H9 (cell line): Measurements from ENCODE around the gene TRAIP. TPM values are rescaled to one million over a fixed set of nuclear protein-coding genes. Genes with fewer than 3 reads are reported as not detected.
A peak's percentile ranks its signal among the peaks of the same experiment; 100 is the strongest.

Experiments
- DNase-seq: peaks from one replicate; pipeline ENCODE4 v3.0.0-alpha.2; 2017
- H2AFZ ChIP-seq: one replicate; pipeline ENCODE4 v1.6.1; 2013; ENCODE audit warnings: mild to moderate bottlenecking, low read length, control low read depth, moderate library complexity
- H2AK5ac ChIP-seq: 2 replicates; pipeline ENCODE4 v1.6.1; 2013; ENCODE audit warnings: low read length, control low read depth, mixed read lengths; ENCODE audit not compliant: insufficient read length
- H2BK120ac ChIP-seq: one replicate; pipeline ENCODE4 v1.6.1; 2013; ENCODE audit warnings: low read depth, mild to moderate bottlenecking, low read length, control low read depth, inconsistent platforms; ENCODE audit not compliant: poor library complexity, severe bottlenecking
- H2BK12ac ChIP-seq: 2 replicates; pipeline ENCODE4 v1.6.1; 2013; ENCODE audit warnings: low read length, control low read depth, mixed read lengths, low read depth; ENCODE audit not compliant: insufficient read length
- H2BK15ac ChIP-seq: 2 replicates; pipeline ENCODE4 v1.6.1; 2013; ENCODE audit warnings: low read depth, low read length, control low read depth
- H2BK20ac ChIP-seq: one replicate; pipeline ENCODE4 v1.6.1; 2013; ENCODE audit warnings: low read depth, mild to moderate bottlenecking, low read length, control low read depth, inconsistent platforms; ENCODE audit not compliant: poor library complexity, severe bottlenecking
- H2BK5ac ChIP-seq: 2 replicates; pipeline ENCODE4 v1.6.1; 2013; ENCODE audit warnings: low read length, control low read depth, mixed read lengths; ENCODE audit not compliant: insufficient read length
- H3K14ac ChIP-seq: 2 replicates; pipeline ENCODE4 v1.6.1; 2013; ENCODE audit warnings: low read length, control low read depth; ENCODE audit not compliant: insufficient read depth
- H3K18ac ChIP-seq: 2 replicates; pipeline ENCODE4 v1.6.1; 2013; ENCODE audit warnings: low read depth, mild to moderate bottlenecking, mixed read lengths, low read length, control low read depth; ENCODE audit not compliant: insufficient read length
- H3K23ac ChIP-seq: 2 replicates; pipeline ENCODE4 v1.6.1; 2013; ENCODE audit warnings: low read length, control low read depth, mixed read lengths, low read depth; ENCODE audit not compliant: insufficient read length
- H3K23me2 ChIP-seq: 2 replicates; pipeline ENCODE4 v1.6.1; 2013; ENCODE audit warnings: low read depth, mild to moderate bottlenecking, mixed read lengths, low read length, control low read depth; ENCODE audit not compliant: insufficient read length, poor library complexity, severe bottlenecking
- H3K27ac ChIP-seq: 2 replicates; pipeline ENCODE4 v1.5.1; 2013; ENCODE audit warnings: low read length, control low read depth, mixed read lengths, low read depth; ENCODE audit not compliant: insufficient read length
- H3K27me3 ChIP-seq: 2 replicates; pipeline ENCODE4 v1.6.1; 2013; ENCODE audit warnings: low read length, control low read depth, inconsistent platforms; ENCODE audit not compliant: insufficient read depth
- H3K4ac ChIP-seq: 2 replicates; pipeline ENCODE4 v1.6.1; 2013; ENCODE audit warnings: low read depth, mild to moderate bottlenecking, control low read depth, inconsistent platforms, low read length, moderate library complexity
- H3K4me1 ChIP-seq: 2 replicates; pipeline ENCODE4 v1.6.1; 2013; ENCODE audit warnings: low read length, control low read depth, inconsistent platforms; ENCODE audit not compliant: insufficient read depth
- H3K4me2 ChIP-seq: 2 replicates; pipeline ENCODE4 v1.6.1; 2013; ENCODE audit warnings: low read length, control low read depth, mixed read lengths; ENCODE audit not compliant: insufficient read length, insufficient read depth
- H3K56ac ChIP-seq: 2 replicates; pipeline ENCODE4 v1.6.1; 2013; ENCODE audit warnings: low read depth, mild to moderate bottlenecking, mixed read lengths, low read length, control low read depth; ENCODE audit not compliant: insufficient read length
- H3K79me1 ChIP-seq: 2 replicates; pipeline ENCODE4 v1.6.1; 2013; ENCODE audit warnings: low read depth, mild to moderate bottlenecking, moderate library complexity, low read length, control low read depth, inconsistent platforms; ENCODE audit not compliant: insufficient read depth, poor library complexity, severe bottlenecking
- H3K79me2 ChIP-seq: 2 replicates; pipeline ENCODE4 v1.6.1; 2013; ENCODE audit warnings: low read length, control low read depth, inconsistent platforms; ENCODE audit not compliant: insufficient read depth
- H3K9ac ChIP-seq: 2 replicates; pipeline ENCODE4 v1.6.1; 2013; ENCODE audit warnings: low read length, control low read depth, mixed read lengths; ENCODE audit not compliant: insufficient read length; ENCODE audit errors: extremely low read depth
- H3K9me3 ChIP-seq: one replicate; pipeline ENCODE4 v1.6.1; 2013; ENCODE audit warnings: low read depth, low read length, inconsistent platforms; ENCODE audit not compliant: control insufficient read depth
- H3T11ph ChIP-seq: one replicate; pipeline ENCODE4 v1.6.1; 2013; ENCODE audit warnings: mild to moderate bottlenecking, low read length, control low read depth, inconsistent platforms
- H4K20me1 ChIP-seq: one replicate; pipeline ENCODE4 v1.6.1; 2013; ENCODE audit not compliant: control insufficient read depth, insufficient read length, insufficient read depth
- H4K5ac ChIP-seq: 2 replicates; pipeline ENCODE4 v1.6.1; 2013; ENCODE audit warnings: low read depth, mild to moderate bottlenecking, mixed read lengths, low read length, control low read depth; ENCODE audit not compliant: insufficient read length
- H4K8ac ChIP-seq: replicated peaks from 2 replicates; pipeline ENCODE4 v1.6.1; 2013; ENCODE audit warnings: low read length, control low read depth, mixed read lengths, low read depth; ENCODE audit not compliant: insufficient read length
- H4K91ac ChIP-seq: 2 replicates; pipeline ENCODE4 v1.6.1; 2013; ENCODE audit warnings: low read depth, mild to moderate bottlenecking, moderate library complexity, mixed read lengths, low read length, control low read depth; ENCODE audit not compliant: insufficient read length
- H3K27ac Mint-ChIP-seq, 3 experiments: 2 replicates in 2 of 3; 3 replicates in 1 of 3; pipeline ENCODE4 v1.8.0; 2020 to 2021; ENCODE audit warnings: mixed read lengths in 3 of 3, mild to moderate bottlenecking in 1 of 3, moderate library complexity in 1 of 3
- H3K27me3 Mint-ChIP-seq: 2 replicates; pipeline ENCODE4 v1.8.0; 2021; ENCODE audit warnings: low read depth, mild to moderate bottlenecking, moderate library complexity, mixed read lengths
- H3K36me3 Mint-ChIP-seq, 3 experiments: 2 replicates in 2 of 3; 3 replicates in 1 of 3; pipeline ENCODE4 v1.8.0; 2020 to 2021; ENCODE audit warnings: low read depth in 3 of 3, mixed read lengths in 3 of 3; ENCODE audit not compliant: insufficient read depth in 1 of 3
- H3K4me1 Mint-ChIP-seq, 2 experiments: 2 replicates each; pipeline ENCODE4 v1.8.0; 2020; ENCODE audit warnings: mixed read lengths in 2 of 2
- H3K4me3 Mint-ChIP-seq, 2 experiments: 2 replicates in 1 of 2; 3 replicates in 1 of 2; pipeline ENCODE4 v1.8.0; 2020 to 2021; ENCODE audit warnings: mild to moderate bottlenecking in 2 of 2, mixed read lengths in 2 of 2, moderate library complexity in 1 of 2
- H3K9me3 Mint-ChIP-seq, 2 experiments: 2 replicates in 1 of 2; 3 replicates in 1 of 2; pipeline ENCODE4 v1.8.0; 2020; ENCODE audit warnings: mild to moderate bottlenecking in 2 of 2, mixed read lengths in 2 of 2, moderate library complexity in 1 of 2
- WGBS: extraction: QIAGEN DNeasy Blood & Tissue Kit; methylation state at CpG from one replicate; pipeline ENCODE4 v1.1.7; 2013; ENCODE audit warnings: missing lambda C conversion rate, low lambda C conversion rate, mixed read lengths; ENCODE audit not compliant: insufficient read length; ENCODE audit errors: extremely low coverage; 5-methylcytosine and 5-hydroxymethylcytosine counted together
- total RNA-seq: library from RNA; stranded (reverse); gene quantifications from 2 replicates; pipeline ENCODE4 v1.2.1, GENCODE V29; 2021
- TF ChIP-seq, protein P1 (sequence below): fragments of 200-600 bp; sonication (generic); conservative IDR thresholded peaks from 3 replicates; pipeline ENCODE4 v1.8.0; 2021; ENCODE audit warnings: antibody characterized with exemption, mild to moderate bottlenecking

The TRAIP gene
- total RNA-seq, 1 experiment from 2014 or later, result 36.7 TPM

- no peaks in the 10 kb centered on the region; the same call in 1 of the 2 replicates for H3K27me3 Mint-ChIP-seq
- H3T11ph ChIP-seq, result no peak within 1 kb of the TSS
- H3K4me3 Mint-ChIP-seq, result peak within 1 kb of the TSS; percentile 57 to 71
- H3K79me2 ChIP-seq, result no peaks in the 10 kb centered on the region
- H3K14ac ChIP-seq, result peak within 1 kb of the TSS; percentile 17; the same call in 1 of the 2 replicates
- TF ChIP-seq, protein P1, sequence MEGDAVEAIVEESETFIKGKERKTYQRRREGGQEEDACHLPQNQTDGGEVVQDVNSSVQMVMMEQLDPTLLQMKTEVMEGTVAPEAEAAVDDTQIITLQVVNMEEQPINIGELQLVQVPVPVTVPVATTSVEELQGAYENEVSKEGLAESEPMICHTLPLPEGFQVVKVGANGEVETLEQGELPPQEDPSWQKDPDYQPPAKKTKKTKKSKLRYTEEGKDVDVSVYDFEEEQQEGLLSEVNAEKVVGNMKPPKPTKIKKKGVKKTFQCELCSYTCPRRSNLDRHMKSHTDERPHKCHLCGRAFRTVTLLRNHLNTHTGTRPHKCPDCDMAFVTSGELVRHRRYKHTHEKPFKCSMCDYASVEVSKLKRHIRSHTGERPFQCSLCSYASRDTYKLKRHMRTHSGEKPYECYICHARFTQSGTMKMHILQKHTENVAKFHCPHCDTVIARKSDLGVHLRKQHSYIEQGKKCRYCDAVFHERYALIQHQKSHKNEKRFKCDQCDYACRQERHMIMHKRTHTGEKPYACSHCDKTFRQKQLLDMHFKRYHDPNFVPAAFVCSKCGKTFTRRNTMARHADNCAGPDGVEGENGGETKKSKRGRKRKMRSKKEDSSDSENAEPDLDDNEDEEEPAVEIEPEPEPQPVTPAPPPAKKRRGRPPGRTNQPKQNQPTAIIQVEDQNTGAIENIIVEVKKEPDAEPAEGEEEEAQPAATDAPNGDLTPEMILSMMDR, result peak; percentile 12; the same call in 1 of the 3 replicates
- H2AK5ac ChIP-seq, result no peak within 1 kb of the TSS
- no peaks in the 10 kb centered on the region for H4K20me1 ChIP-seq
- H3K4me1 Mint-ChIP-seq, result peaks cover 29 to 45% of the 10 kb centered on the region in 2 experiments
- no peak within 1 kb of the TSS for H3K27ac ChIP-seq
- H2BK15ac ChIP-seq, result no peak within 1 kb of the TSS
- no peak within 1 kb of the TSS for H2AFZ ChIP-seq
- peak; percentile 96 for DNase-seq
- no peaks in the 10 kb centered on the region for H3K23me2 ChIP-seq
- no peaks in the 10 kb centered on the region for H3K27me3 ChIP-seq
- H3K9me3 Mint-ChIP-seq, result no peaks in the 10 kb centered on the region; a peak in 1 of 5 replicates
- no peak within 1 kb of the TSS for H4K91ac ChIP-seq
- H3K4ac ChIP-seq, result no peak within 1 kb of the TSS
- H3K9ac ChIP-seq, result no peak within 1 kb of the TSS
- H3K18ac ChIP-seq, result no peak within 1 kb of the TSS
- H3K23ac ChIP-seq, result no peak within 1 kb of the TSS
- no peak within 1 kb of the TSS for H3K56ac ChIP-seq
- no peak within 1 kb of the TSS for H2BK120ac ChIP-seq
- no peak within 1 kb of the TSS for H4K8ac ChIP-seq
- no CpG with 5 or more reads among the region's 65 CpGs for WGBS
- H3K27ac Mint-ChIP-seq, result peak within 1 kb of the TSS; percentile 91 to 97 (median 92); a peak in 6 of 7 replicates
- peak within 1 kb of the TSS; percentile 1 for H3K4me2 ChIP-seq
- no peaks in the 10 kb centered on the region for H3K9me3 ChIP-seq
- no peaks in the 10 kb centered on the region; a peak in 2 of 7 replicates for H3K36me3 Mint-ChIP-seq
- H4K5ac ChIP-seq, result no peak within 1 kb of the TSS
- no peak within 1 kb of the TSS for H2BK20ac ChIP-seq
- H2BK12ac ChIP-seq, result no peak within 1 kb of the TSS
- H3K79me1 ChIP-seq, result no peaks in the 10 kb centered on the region
- H2BK5ac ChIP-seq, result no peak within 1 kb of the TSS
- peaks cover 2% of the 10 kb centered on the region; the same call in 1 of the 2 replicates for H3K4me1 ChIP-seq
Observed at GRCh38 chr3:49903451-49904424, 47.4 kb upstream of the TRAIP start, which contains the start of gene MST1R. Gene MST1R, minus strand, starts transcription at chr3:49903873. Its CDS starts 264 bp downstream, at chr3:49903609.
